K562 (cell line): Measurements from ENCODE around the gene KRT4. TPM values are rescaled to one million over a fixed set of nuclear protein-coding genes. Genes with fewer than 3 reads are reported as not detected.

ENCODE experiments used
- ATAC-seq: fragments of 200-7000 bp; cut with Tn5 transposase; 3 replicates; pipeline ENCODE4 v1.9.1; 2020; ENCODE audit warnings: moderate library complexity
- BruUV-seq: library from RNA; stranded (reverse); fragments of 400-500 nt; replicated peaks from 2 replicates; lab custom pipeline; 2021; lab: Mats Ljungman, UMichigan
- CTCF ChIA-PET: fragments of 300-600 bp; formaldehyde crosslinking; extraction: SDS; loops from one replicate; lab custom pipeline; 2021; ENCODE audit warnings: low intra/inter-chr PET ratio; lab: Yijun Ruan, JAX
- POLR2A ChIA-PET: fragments of 300-600, 350-650 bp; sonication (Branson Sonifier 250); formaldehyde crosslinking; extraction: SDS; loops from one replicate; lab custom pipeline; 2021; ENCODE audit warnings: antibody characterized with exemption, inconsistent platforms; lab: Yijun Ruan, JAX
- DNase-seq, 4 experiments: peaks; one replicate each; pipeline versions ENCODE4 v3.0.0 to v3.0.0-alpha.2; 2011 to 2018; ENCODE audit warnings: low spot score in 3 of 4, mixed read lengths in 3 of 4; ENCODE audit errors: extremely low read depth in 1 of 4
- FAIRE-seq: peaks from 2 replicates; lab custom pipeline; 2011; peaks lifted over from hg19 to GRCh38; lab: Jason Lieb, UNC
- H2AFZ ChIP-seq: 2 replicates; pipeline ENCODE4 v1.6.0; 2011; ENCODE audit warnings: low read depth, low read length, control low read depth, inconsistent platforms
- H3K27ac ChIP-seq: fragments of 200-600 bp; 3 replicates; pipeline ENCODE4 v1.8.0; 2011; ENCODE audit warnings: low read depth, mild to moderate bottlenecking, control low read depth, inconsistent platforms, low read length, moderate library complexity, mixed read lengths; ENCODE audit errors: extremely low read depth
- H3K27me3 ChIP-seq, 2 experiments: fragments of 300-600 bp in 1 of 2; 2 replicates in 1 of 2; 3 replicates in 1 of 2; pipeline versions ENCODE4 v1.6.0 to v1.8.0; 2011; ENCODE audit warnings: inconsistent platforms in 2 of 2, low read length in 2 of 2, mild to moderate bottlenecking in 1 of 2, mixed read lengths in 1 of 2, moderate library complexity in 1 of 2; ENCODE audit not compliant: control insufficient read depth in 2 of 2, insufficient read depth in 2 of 2
- H3K36me3 ChIP-seq: fragments of 300-600 bp; 3 replicates; pipeline ENCODE4 v1.8.0; 2011; ENCODE audit warnings: mild to moderate bottlenecking, low read length, inconsistent platforms; ENCODE audit not compliant: control insufficient read depth, insufficient read depth
- H3K4me1 ChIP-seq, 2 experiments: fragments of 200-600 bp in 1 of 2; replicated peaks in 1 of 2; 2 replicates in 1 of 2; 3 replicates in 1 of 2; pipeline versions ENCODE4 v1.5.1 to v1.8.0; 2011; ENCODE audit warnings: inconsistent platforms in 2 of 2, low read length in 2 of 2, mild to moderate bottlenecking in 1 of 2, mixed read lengths in 1 of 2, moderate library complexity in 1 of 2; ENCODE audit not compliant: control insufficient read depth in 2 of 2, insufficient read depth in 2 of 2
- H3K4me2 ChIP-seq: 2 replicates; pipeline ENCODE4 v1.6.1; 2011; ENCODE audit warnings: low read length, control low read depth, inconsistent platforms, mixed read lengths; ENCODE audit not compliant: insufficient read depth
- H3K4me3 ChIP-seq: fragments of 200-600 bp; sonication (generic), shearing (Covaris generic); 2 replicates; pipeline ENCODE4 v1.5.1; 2016; ENCODE audit warnings: control low read depth, inconsistent platforms
- H3K79me2 ChIP-seq: fragments of 200-600 bp; 3 replicates; pipeline ENCODE4 v1.8.0; 2011; ENCODE audit warnings: low read length, inconsistent platforms; ENCODE audit not compliant: control insufficient read depth, insufficient read depth
- H3K9ac ChIP-seq, 2 experiments: 2 replicates each; pipeline versions ENCODE4 v1.6.0 to v1.6.1; 2011; ENCODE audit warnings: low read depth in 2 of 2, low read length in 2 of 2, control low read depth in 1 of 2, inconsistent platforms in 1 of 2, mild to moderate bottlenecking in 1 of 2, mixed read lengths in 1 of 2; ENCODE audit not compliant: insufficient read depth in 1 of 2
- H3K9me1 ChIP-seq: one replicate; pipeline ENCODE4 v1.6.0; 2011; ENCODE audit warnings: inconsistent platforms, mild to moderate bottlenecking, low read length, moderate library complexity; ENCODE audit not compliant: control insufficient read depth, insufficient read depth
- H3K9me3 ChIP-seq: replicated peaks from 2 replicates; pipeline ENCODE4 v1.5.1; 2011; ENCODE audit warnings: low read depth, low read length, inconsistent platforms; ENCODE audit not compliant: control insufficient read depth, insufficient read depth
- H4K20me1 ChIP-seq: replicated peaks from 2 replicates; pipeline ENCODE4 v1.6.1; 2011; ENCODE audit warnings: low read length, inconsistent platforms, mixed read lengths; ENCODE audit not compliant: control insufficient read depth, insufficient read depth
- ETV1 ChIP-seq: fragments of 450-650 bp; conservative IDR thresholded peaks from 2 replicates; pipeline ENCODE4 v1.6.1; 2016; ENCODE audit warnings: missing genetic modification characterization, control low read depth, low read depth, missing compliant biosample characterization
- FOXA1 ChIP-seq: fragments of 450-650 bp; IDR thresholded peaks from 2 replicates; pipeline ENCODE4 v1.6.1; 2016; ENCODE audit warnings: mild to moderate bottlenecking, borderline replicate concordance
- GTF2F1 ChIP-seq: IDR thresholded peaks from 2 replicates; pipeline ENCODE4 v1.6.1; 2011; ENCODE audit warnings: low read depth, low read length, improper control_type of control experiment
- MCM3 ChIP-seq: fragments of 450-650 bp; IDR thresholded peaks from 2 replicates; pipeline ENCODE4 v1.6.1; 2016
- SLC30A9 ChIP-seq: fragments of 250-450 bp; sonication (Bioruptor Pico); IDR thresholded peaks from 2 replicates; pipeline ENCODE4 v1.8.0; 2022; ENCODE audit warnings: mild to moderate bottlenecking, moderate library complexity
- TAF1 ChIP-seq: IDR thresholded peaks from 2 replicates; pipeline ENCODE4 v1.6.1; 2011; ENCODE audit warnings: mild to moderate bottlenecking, low read length, moderate library complexity; ENCODE audit not compliant: insufficient read depth, control insufficient read depth, severe bottlenecking; ENCODE audit errors: extremely low read depth
- ZNF133 ChIP-seq: fragments of 250-450 bp; sonication (Bioruptor Pico); IDR thresholded peaks from 2 replicates; pipeline ENCODE4 v1.4.0; 2020; ENCODE audit warnings: mild to moderate bottlenecking
- ZNF311 ChIP-seq: fragments of 250-450 bp; sonication (Bioruptor Pico); IDR thresholded peaks from 2 replicates; pipeline ENCODE4 v1.4.0; 2020; ENCODE audit warnings: mild to moderate bottlenecking, moderate library complexity
- WGBS: fragments of 100-300 bp; shearing (Covaris generic); methylation state at CpG from one replicate; pipeline ENCODE4 v1.1.6; 2016; ENCODE audit warnings: low coverage, mixed read lengths; ENCODE audit not compliant: insufficient coverage; ENCODE audit errors: missing lambda C conversion rate; 5-methylcytosine and 5-hydroxymethylcytosine counted together
- in situ Hi-C: fragments of 300-500 bp; cut with MboI; formaldehyde crosslinking; loops from 4 replicates; pipeline ENCODE4 v1.15.0; 2018; ENCODE audit warnings: inconsistent platforms, mixed read lengths
- intact Hi-C: fragments of 100-400 bp; cut with micrococcal nuclease; formaldehyde crosslinking; loops from 2 replicates; pipeline ENCODE4 v1.14.2; 2022
- polyA plus RNA-seq, 8 experiments: library from polyadenylated mRNA; depleted of rRNA in 4 of 8; stranded (reverse) in 5 of 8; unstranded in 3 of 8; fragments of >200 nt; fragmentation: Nextera tagmentation in 2 of 8; fragmentation: Illumina TruSeq in 1 of 8; extraction: Ambion mirVana in 2 of 8; extraction: Trizol in 1 of 8; gene quantifications; 2 replicates each; pipeline versions ENCODE4 v1.2.1 to v1.2.3, GENCODE V29; 2011 to 2014; ENCODE audit warnings: inconsistent platforms in 1 of 8, missing spikeins in 1 of 8
- total RNA-seq, 7 experiments: library from RNA; depleted of rRNA in 6 of 7; stranded (reverse); fragments of >200 nt in 6 of 7; fragmentation: Illumina TruSeq in 2 of 7; extraction: Trizol in 2 of 7; gene quantifications; 2 replicates each; pipeline versions ENCODE4 v1.2.1 to v1.2.3, GENCODE V29; 2011 to 2021; ENCODE audit warnings: low replicate concordance in 1 of 7
- TF ChIP-seq, protein P1 (sequence below): fragments of 450-650 bp; formaldehyde crosslinking; IDR thresholded peaks from 2 replicates; pipeline ENCODE4 v1.4.0; 2022; ENCODE audit warnings: mild to moderate bottlenecking, moderate library complexity
- TF ChIP-seq, protein P2 (sequence below): sonication (generic); formaldehyde crosslinking; IDR thresholded peaks from 2 replicates; pipeline ENCODE4 v1.4.0; 2020; ENCODE audit warnings: mild to moderate bottlenecking, missing genetic modification reagents

The KRT4 gene
- total and polyA plus RNA-seq, 9 of the 15 experiments (the other 6 are each of a cell fraction or from before 2014, with no cell fraction given), result not detected

DNA sequence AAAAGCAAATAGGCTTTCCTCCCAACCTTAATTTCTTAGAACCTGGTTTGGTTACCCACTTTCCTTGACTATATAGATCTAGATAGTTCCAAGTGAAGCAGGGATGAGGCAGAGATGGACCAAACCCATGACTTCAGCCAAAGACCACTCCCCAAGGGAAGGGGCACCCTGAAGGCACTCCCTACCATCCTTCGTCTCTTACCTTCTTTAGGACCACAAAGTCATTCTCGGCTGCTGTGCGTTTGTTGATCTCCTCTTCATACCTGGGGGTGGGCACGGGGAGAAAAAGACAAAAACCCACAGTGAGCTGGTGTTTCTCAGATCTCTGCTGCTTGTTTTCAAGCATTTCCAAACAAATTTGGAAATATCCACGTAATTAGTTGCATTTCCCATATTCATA is 3.4 kb downstream of the KRT4 start:
- Histone ChIP-seq H3K27me3 (peaks cover 31 to 62% of the 10 kb centered on the region in 2 experiments), H3K9me1 (peaks cover 2% of the 10 kb centered on the region), H3K4me1 (no peaks in the 10 kb centered on the region; a peak in 1 of 5 replicates)
- POLR2A ChIA-PET, result no interaction called here
- no peak for ATAC-seq
- no peak for FAIRE-seq
- in situ Hi-C loops, result no loop called here
- TF ChIP-seq GTF2F1 (no peak), ETV1 (no peak), TAF1 (no peak), ZNF133 (CRISPR knock-in tag) (no peak), MCM3 (no peak), FOXA1 (no peak), SLC30A9 (CRISPR knock-in tag) (no peak)
- TF ChIP-seq, all 486 proteins: peak for 0
- H3K79me2 ChIP-seq, result no peaks in the 10 kb centered on the region
- 0% methylated on average over 5 of the region's 5 CpGs for WGBS
- H3K36me3 ChIP-seq, result no peaks in the 10 kb centered on the region
- no peaks in the 10 kb centered on the region for H3K9me3 ChIP-seq
- no peak overlapping the region for H3K4me2 ChIP-seq
- no peak overlapping the region for H3K4me3 ChIP-seq
- no peak overlapping the region for H3K9ac ChIP-seq
- CTCF ChIA-PET, result no interaction called here
- BruUV-seq, result no TSS peak
- no peaks in the 10 kb centered on the region; the same call in none of the 2 replicates for H4K20me1 ChIP-seq
- no peak for DNase-seq
- intact Hi-C loops, result no loop called here
- H2AFZ ChIP-seq, result no peak overlapping the region
- no peak overlapping the region for H3K27ac ChIP-seq

DNA sequence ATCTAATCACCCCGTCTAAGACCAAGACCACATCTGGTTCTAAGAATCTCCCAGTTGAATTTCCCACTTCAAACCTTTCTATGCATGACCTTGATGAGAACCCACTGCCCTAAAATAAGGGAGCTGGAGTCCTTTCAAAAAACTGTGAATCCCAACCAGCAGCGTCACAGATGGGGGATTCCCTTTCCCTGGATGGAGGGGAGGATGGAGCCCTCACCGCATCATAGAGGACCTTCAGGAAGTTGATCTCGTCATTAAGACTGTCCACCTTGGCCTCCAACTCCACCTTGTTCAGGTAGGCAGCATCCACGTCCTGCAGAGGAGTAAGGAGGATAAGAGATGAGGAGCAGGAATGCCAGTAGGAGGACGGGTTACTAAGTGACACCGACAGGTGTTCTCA is 4.8 kb downstream of the KRT4 start:
- H3K4me1 ChIP-seq, result no peaks in the 10 kb centered on the region; a peak in 2 of 5 replicates
- POLR2A ChIA-PET, result no interaction called here
- TF ChIP-seq, protein P1, sequence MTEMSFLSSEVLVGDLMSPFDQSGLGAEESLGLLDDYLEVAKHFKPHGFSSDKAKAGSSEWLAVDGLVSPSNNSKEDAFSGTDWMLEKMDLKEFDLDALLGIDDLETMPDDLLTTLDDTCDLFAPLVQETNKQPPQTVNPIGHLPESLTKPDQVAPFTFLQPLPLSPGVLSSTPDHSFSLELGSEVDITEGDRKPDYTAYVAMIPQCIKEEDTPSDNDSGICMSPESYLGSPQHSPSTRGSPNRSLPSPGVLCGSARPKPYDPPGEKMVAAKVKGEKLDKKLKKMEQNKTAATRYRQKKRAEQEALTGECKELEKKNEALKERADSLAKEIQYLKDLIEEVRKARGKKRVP (CRISPR knock-in tag), result no peak
- TF ChIP-seq, protein P2, sequence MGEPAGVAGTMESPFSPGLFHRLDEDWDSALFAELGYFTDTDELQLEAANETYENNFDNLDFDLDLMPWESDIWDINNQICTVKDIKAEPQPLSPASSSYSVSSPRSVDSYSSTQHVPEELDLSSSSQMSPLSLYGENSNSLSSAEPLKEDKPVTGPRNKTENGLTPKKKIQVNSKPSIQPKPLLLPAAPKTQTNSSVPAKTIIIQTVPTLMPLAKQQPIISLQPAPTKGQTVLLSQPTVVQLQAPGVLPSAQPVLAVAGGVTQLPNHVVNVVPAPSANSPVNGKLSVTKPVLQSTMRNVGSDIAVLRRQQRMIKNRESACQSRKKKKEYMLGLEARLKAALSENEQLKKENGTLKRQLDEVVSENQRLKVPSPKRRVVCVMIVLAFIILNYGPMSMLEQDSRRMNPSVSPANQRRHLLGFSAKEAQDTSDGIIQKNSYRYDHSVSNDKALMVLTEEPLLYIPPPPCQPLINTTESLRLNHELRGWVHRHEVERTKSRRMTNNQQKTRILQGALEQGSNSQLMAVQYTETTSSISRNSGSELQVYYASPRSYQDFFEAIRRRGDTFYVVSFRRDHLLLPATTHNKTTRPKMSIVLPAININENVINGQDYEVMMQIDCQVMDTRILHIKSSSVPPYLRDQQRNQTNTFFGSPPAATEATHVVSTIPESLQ (CRISPR knock-in tag), result no peak
- no peak for TF ChIP-seq ZNF311
- H3K27me3 ChIP-seq, result peaks cover 31 to 64% of the 10 kb centered on the region in 2 experiments
- H2AFZ ChIP-seq, result no peak overlapping the region
- no TSS peak for BruUV-seq
- no peak overlapping the region for H3K4me3 ChIP-seq
- no peak for ATAC-seq
- CTCF ChIA-PET, result no interaction called here
- no peak for DNase-seq
- no peaks in the 10 kb centered on the region for H3K79me2 ChIP-seq
- 5% methylated on average over 7 of the region's 7 CpGs for WGBS
- no peak for FAIRE-seq
- no peak overlapping the region for H3K27ac ChIP-seq
- H3K36me3 ChIP-seq, result no peaks in the 10 kb centered on the region
- no peaks in the 10 kb centered on the region for H3K9me1 ChIP-seq
- in situ Hi-C loops (no loop called here), intact Hi-C loops (no loop called here)
- H3K4me2 ChIP-seq, result no peak overlapping the region
- no peaks in the 10 kb centered on the region for H3K9me3 ChIP-seq
- H4K20me1 ChIP-seq, result peaks cover 4% of the 10 kb centered on the region; the same call in 1 of the 2 replicates
- no peak overlapping the region for H3K9ac ChIP-seq
